WTC11 (cell line): ENCODE results near the gene ANKRD27. TPM values are rescaled to one million over a fixed set of nuclear protein-coding genes. Genes with fewer than 3 reads are reported as not detected.

Experiments used
- ATAC-seq: fragments of 200-7000 bp; cut with Tn5 transposase; 2 replicates; pipeline ENCODE4 v1.10.0; 2021; ENCODE audit warnings: mild to moderate bottlenecking, moderate library complexity
- CTCF ChIA-PET: fragments of 300-600 bp; sonication (Branson Sonifier 250); formaldehyde crosslinking; loops from one replicate; lab custom pipeline; 2021; ENCODE audit warnings: antibody characterized with exemption; lab: Charles Lee
- POLR2A ChIA-PET: fragments of 350-600 bp; sonication (Branson Sonifier 250); formaldehyde crosslinking; loops from one replicate; lab custom pipeline; 2021; ENCODE audit warnings: antibody characterized with exemption; lab: Charles Lee
- DNase-seq: peaks from one replicate; pipeline ENCODE4 v3.0.0; 2021; ENCODE audit warnings: low spot score
- H3K27ac Mint-ChIP-seq: 2 replicates; pipeline ENCODE4 v1.8.0; 2021; ENCODE audit warnings: mixed read lengths
- H3K27me3 Mint-ChIP-seq: 2 replicates; pipeline ENCODE4 v1.8.0; 2021; ENCODE audit warnings: low read depth, mild to moderate bottlenecking, moderate library complexity, mixed read lengths
- H3K36me3 Mint-ChIP-seq: 2 replicates; pipeline ENCODE4 v1.8.0; 2021; ENCODE audit warnings: mixed read lengths
- H3K4me1 Mint-ChIP-seq: 2 replicates; pipeline ENCODE4 v1.8.0; 2022; ENCODE audit warnings: mixed read lengths
- H3K4me3 Mint-ChIP-seq: 2 replicates; pipeline ENCODE4 v1.8.0; 2021; ENCODE audit warnings: mild to moderate bottlenecking, moderate library complexity, mixed read lengths
- H3K9me3 Mint-ChIP-seq: 2 replicates; pipeline ENCODE4 v1.8.0; 2021; ENCODE audit warnings: mixed read lengths
- ATF1 ChIP-seq: sonication (generic); formaldehyde crosslinking; IDR thresholded peaks from 2 replicates; pipeline ENCODE4 v1.8.1; 2023; ENCODE audit warnings: mild to moderate bottlenecking, moderate library complexity, missing genetic modification reagents
- E2F1 ChIP-seq: sonication (generic); formaldehyde crosslinking; IDR thresholded peaks from 2 replicates; pipeline ENCODE4 v1.8.0; 2022; ENCODE audit warnings: mild to moderate bottlenecking, missing genetic modification reagents
- E2F4 ChIP-seq: sonication (generic); formaldehyde crosslinking; IDR thresholded peaks from 2 replicates; pipeline ENCODE4 v1.8.1; 2022; ENCODE audit warnings: low read depth, mild to moderate bottlenecking, moderate library complexity, missing genetic modification reagents, borderline replicate concordance
- FOXJ3 ChIP-seq: sonication (generic); formaldehyde crosslinking; IDR thresholded peaks from 2 replicates; pipeline ENCODE4 v1.9.0; 2021; ENCODE audit warnings: missing genetic modification reagents, mild to moderate bottlenecking, borderline replicate concordance
- FOXP1 ChIP-seq: sonication (generic); formaldehyde crosslinking; IDR thresholded peaks from 2 replicates; pipeline ENCODE4 v1.8.0; 2022; ENCODE audit warnings: missing genetic modification reagents, mild to moderate bottlenecking, moderate library complexity, borderline replicate concordance
- GTF2I ChIP-seq: fragments of 250-450 bp; sonication (Bioruptor Pico); conservative IDR thresholded peaks from 2 replicates; pipeline ENCODE4 v1.4.0; 2021; ENCODE audit warnings: mild to moderate bottlenecking
- JAZF1 ChIP-seq: fragments of 250-450 bp; sonication (Bioruptor Pico); IDR thresholded peaks from 2 replicates; pipeline ENCODE4 v1.9.0; 2021; ENCODE audit warnings: moderate library complexity, mild to moderate bottlenecking, inconsistent platforms
- MXD4 ChIP-seq: fragments of 250-450 bp; sonication (Bioruptor Pico); IDR thresholded peaks from 2 replicates; pipeline ENCODE4 v1.8.0; 2021; ENCODE audit warnings: mild to moderate bottlenecking, moderate library complexity, borderline replicate concordance
- MYBL2 ChIP-seq: sonication (generic); formaldehyde crosslinking; IDR thresholded peaks from 2 replicates; pipeline ENCODE4 v1.8.1; 2023; ENCODE audit warnings: mild to moderate bottlenecking, moderate library complexity, missing genetic modification reagents
- NFE2L1 ChIP-seq: sonication (generic); formaldehyde crosslinking; IDR thresholded peaks from 2 replicates; pipeline ENCODE4 v1.8.1; 2023; ENCODE audit warnings: missing genetic modification reagents
- NR2C2 ChIP-seq: sonication (generic); formaldehyde crosslinking; IDR thresholded peaks from 2 replicates; pipeline ENCODE4 v1.8.0; 2022; ENCODE audit warnings: mild to moderate bottlenecking, missing genetic modification reagents
- NR3C1 ChIP-seq: sonication (generic); formaldehyde crosslinking; conservative IDR thresholded peaks from 2 replicates; pipeline ENCODE4 v1.8.1; 2023; ENCODE audit warnings: low read depth, mild to moderate bottlenecking, missing genetic modification reagents
- PREB ChIP-seq: sonication (generic); formaldehyde crosslinking; IDR thresholded peaks from 2 replicates; pipeline ENCODE4 v1.8.1; 2022; ENCODE audit warnings: mild to moderate bottlenecking, missing genetic modification reagents, moderate library complexity, borderline replicate concordance
- TEAD4 ChIP-seq: sonication (generic); formaldehyde crosslinking; IDR thresholded peaks from 2 replicates; pipeline ENCODE4 v1.8.0; 2022; ENCODE audit warnings: mild to moderate bottlenecking, missing genetic modification reagents
- USF2 ChIP-seq: sonication (generic); formaldehyde crosslinking; IDR thresholded peaks from 2 replicates; pipeline ENCODE4 v1.8.1; 2023; ENCODE audit warnings: mild to moderate bottlenecking, missing genetic modification reagents, moderate library complexity
- ZBTB43 ChIP-seq: sonication (generic); formaldehyde crosslinking; IDR thresholded peaks from 2 replicates; pipeline ENCODE4 v1.8.1; 2023; ENCODE audit warnings: mild to moderate bottlenecking, missing genetic modification reagents
- ZNF138 ChIP-seq: sonication (generic); formaldehyde crosslinking; conservative IDR thresholded peaks from 2 replicates; pipeline ENCODE4 v1.8.1; 2022; ENCODE audit warnings: mild to moderate bottlenecking, moderate library complexity, missing genetic modification reagents
- ZNF512 ChIP-seq: sonication (generic); formaldehyde crosslinking; IDR thresholded peaks from 2 replicates; pipeline ENCODE4 v1.8.1; 2022; ENCODE audit warnings: missing genetic modification reagents, borderline replicate concordance
- ZNF532 ChIP-seq: fragments of 250-450 bp; sonication (Bioruptor Pico); IDR thresholded peaks from 2 replicates; pipeline ENCODE4 v1.9.0; 2021; ENCODE audit warnings: mild to moderate bottlenecking, borderline replicate concordance
- total RNA-seq: library from RNA; stranded (reverse); gene quantifications from 3 replicates; pipeline ENCODE4 v1.2.3, GENCODE V29; 2021

ANKRD27 gene
- total RNA-seq, 1 experiment from 2014 or later = 48.6 TPM

- TF ChIP-seq NR3C1 (CRISPR knock-in tag) (no peak), TEAD4 (CRISPR knock-in tag) (no peak), NFE2L1 (CRISPR knock-in tag) (no peak), ZBTB43 (CRISPR knock-in tag) (no peak), E2F1 (CRISPR knock-in tag) (no peak)
Measured at GRCh38 chr19:32615569-32615968, 59.4 kb downstream of the ANKRD27 start (continued).

GRCh38 chr19:32614916-32615315 lies 60.1 kb downstream of the ANKRD27 start:
- Mint-ChIP-seq H3K27ac (no peak overlapping the region), H3K4me3 (no peak overlapping the region), H3K36me3 (peaks cover 50% of the 10 kb centered on the region)
- CTCF ChIA-PET = no interaction called here
- DNase-seq = no peak
- TF ChIP-seq ATF1 (CRISPR knock-in tag) = no peak
- TF ChIP-seq FOXJ3 (CRISPR knock-in tag) = no peak
- TF ChIP-seq USF2 (CRISPR knock-in tag) = no peak
- no peak for TF ChIP-seq FOXP1 (CRISPR knock-in tag)
- no peak for TF ChIP-seq ZNF512
- TF ChIP-seq NFE2L1 (CRISPR knock-in tag) = no peak
- TF ChIP-seq PREB = no peak
- TF ChIP-seq NR2C2 (CRISPR knock-in tag) = no peak
- TF ChIP-seq GTF2I (CRISPR knock-in tag) = no peak
- no peak for TF ChIP-seq ZNF138 (CRISPR knock-in tag)
- no peak for TF ChIP-seq JAZF1 (CRISPR knock-in tag)
- no peak for TF ChIP-seq MXD4 (CRISPR knock-in tag)
- TF ChIP-seq E2F4 (CRISPR knock-in tag) = no peak
- no peak for TF ChIP-seq MYBL2 (CRISPR knock-in tag)
- TF ChIP-seq ZNF532 (CRISPR knock-in tag) = no peak
- TF ChIP-seq, all 79 proteins: peak for 0
- no peak for ATAC-seq
- no peaks in the 10 kb centered on the region for H3K27me3 Mint-ChIP-seq
- H3K4me1 Mint-ChIP-seq = no peaks in the 10 kb centered on the region
- POLR2A ChIA-PET = no interaction called here
- no peaks in the 10 kb centered on the region for H3K9me3 Mint-ChIP-seq
